Smooth muscle cell (in vitro differentiated cells): ENCODE data around the gene ATP1B2. TPM values are rescaled to one million over a fixed set of nuclear protein-coding genes. Genes with fewer than 3 reads are reported as not detected.

Source experiments
- DNase-seq: peaks from one replicate; lab custom pipeline; 2025; ENCODE audit not compliant: unreplicated experiment; lab: John Stamatoyannopoulos, UW
- H2AFZ ChIP-seq: fragments of 200-600 bp; sonication (generic); 2 replicates; pipeline ENCODE4 v1.6.0; 2016; ENCODE audit warnings: antibody characterized with exemption, low read depth, mild to moderate bottlenecking
- H3F3A ChIP-seq: fragments of 200-600 bp; sonication (generic); 2 replicates; pipeline ENCODE4 v1.6.0; 2017; ENCODE audit warnings: antibody characterized with exemption, low read depth
- H3K27ac ChIP-seq: fragments of 200-600 bp; sonication (generic); 2 replicates; pipeline ENCODE4 v1.5.1; 2016; ENCODE audit warnings: low read depth, mild to moderate bottlenecking
- H3K27me3 ChIP-seq: fragments of 200-600 bp; sonication (generic); 2 replicates; pipeline ENCODE4 v1.6.1; 2016; ENCODE audit warnings: low read depth, mild to moderate bottlenecking
- H3K36me3 ChIP-seq: fragments of 200-600 bp; sonication (generic); 2 replicates; pipeline ENCODE4 v1.5.1; 2016; ENCODE audit warnings: low read depth
- H3K4me1 ChIP-seq: fragments of 200-600 bp; sonication (generic); 2 replicates; pipeline ENCODE4 v1.5.1; 2016; ENCODE audit warnings: low read depth
- H3K4me2 ChIP-seq: fragments of 200-600 bp; sonication (generic); 2 replicates; pipeline ENCODE4 v1.6.0; 2016; ENCODE audit warnings: mild to moderate bottlenecking
- H3K4me3 ChIP-seq: fragments of 200-600 bp; sonication (generic); 2 replicates; pipeline ENCODE4 v1.5.1; 2016; ENCODE audit warnings: mild to moderate bottlenecking
- H3K79me2 ChIP-seq: fragments of 200-600 bp; sonication (generic); 2 replicates; pipeline ENCODE4 v1.6.0; 2016; ENCODE audit warnings: low read depth, mild to moderate bottlenecking
- H3K9ac ChIP-seq: fragments of 200-600 bp; sonication (generic); 2 replicates; pipeline ENCODE4 v1.6.0; 2016; ENCODE audit warnings: low read depth
- H3K9me3 ChIP-seq: fragments of 200-600 bp; sonication (generic); replicated peaks from 2 replicates; pipeline ENCODE4 v1.5.1; 2016; ENCODE audit warnings: low read depth
- H4K20me1 ChIP-seq: fragments of 200-600 bp; sonication (generic); 2 replicates; pipeline ENCODE4 v1.6.0; 2016; ENCODE audit warnings: low read depth
- CTCF ChIP-seq: fragments of 200-600 bp; sonication (generic); IDR thresholded peaks from 2 replicates; pipeline ENCODE4 v1.5.1; 2017; ENCODE audit warnings: borderline replicate concordance, mild to moderate bottlenecking, antibody characterized with exemption; ENCODE audit not compliant: insufficient read depth, poor library complexity, severe bottlenecking
- WGBS: methylation state at CpG from one replicate; pipeline ENCODE4 v1.1.7; 2016; ENCODE audit warnings: low lambda C conversion rate; 5-methylcytosine and 5-hydroxymethylcytosine counted together
- polyA plus RNA-seq: library from polyadenylated mRNA; unstranded; fragments of >200 nt; fragmentation: Nextera tagmentation; extraction: Ambion mirVana; gene quantifications from 2 replicates; pipeline ENCODE4 v1.2.1, GENCODE V29; 2016
- total RNA-seq: library from RNA; depleted of rRNA; stranded (reverse); fragments of >200 nt; gene quantifications from 2 replicates; pipeline ENCODE4 v1.2.3, GENCODE V29; 2014

ATP1B2 gene
- total and polyA plus RNA-seq, 2 experiments from 2014 or later: 0.85 to 4.4 TPM

DNA sequence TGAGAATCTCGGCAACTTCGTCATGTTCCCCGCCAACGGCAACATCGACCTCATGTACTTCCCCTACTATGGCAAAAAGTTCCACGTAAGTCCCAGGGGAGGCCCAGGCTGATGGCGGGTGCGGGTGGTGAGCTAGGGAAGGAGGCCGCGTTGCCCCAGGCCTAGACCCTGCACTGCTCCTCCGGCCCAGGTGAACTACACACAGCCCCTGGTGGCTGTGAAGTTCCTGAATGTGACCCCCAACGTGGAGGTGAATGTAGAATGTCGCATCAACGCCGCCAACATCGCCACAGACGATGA, 4.8 kb downstream of the ATP1B2 start:
- WGBS: 93% methylated on average over 17 of the region's 17 CpGs
- H3K9ac ChIP-seq: no peak overlapping the region
- H3K27me3 ChIP-seq: peaks cover 11% of the 10 kb centered on the region
- H3K27ac ChIP-seq: no peak overlapping the region
- no peaks in the 10 kb centered on the region for H3K79me2 ChIP-seq
- H3F3A ChIP-seq: no peaks in the 10 kb centered on the region
- no peak overlapping the region for H3K4me3 ChIP-seq
- no peak overlapping the region for H2AFZ ChIP-seq
- H3K4me1 ChIP-seq: peaks cover 11% of the 10 kb centered on the region
- no peaks in the 10 kb centered on the region for H3K36me3 ChIP-seq
- no peaks in the 10 kb centered on the region for H3K9me3 ChIP-seq
- H4K20me1 ChIP-seq: no peaks in the 10 kb centered on the region
- no peak for DNase-seq
- no peak overlapping the region for H3K4me2 ChIP-seq
- TF ChIP-seq CTCF: no peak

DNA sequence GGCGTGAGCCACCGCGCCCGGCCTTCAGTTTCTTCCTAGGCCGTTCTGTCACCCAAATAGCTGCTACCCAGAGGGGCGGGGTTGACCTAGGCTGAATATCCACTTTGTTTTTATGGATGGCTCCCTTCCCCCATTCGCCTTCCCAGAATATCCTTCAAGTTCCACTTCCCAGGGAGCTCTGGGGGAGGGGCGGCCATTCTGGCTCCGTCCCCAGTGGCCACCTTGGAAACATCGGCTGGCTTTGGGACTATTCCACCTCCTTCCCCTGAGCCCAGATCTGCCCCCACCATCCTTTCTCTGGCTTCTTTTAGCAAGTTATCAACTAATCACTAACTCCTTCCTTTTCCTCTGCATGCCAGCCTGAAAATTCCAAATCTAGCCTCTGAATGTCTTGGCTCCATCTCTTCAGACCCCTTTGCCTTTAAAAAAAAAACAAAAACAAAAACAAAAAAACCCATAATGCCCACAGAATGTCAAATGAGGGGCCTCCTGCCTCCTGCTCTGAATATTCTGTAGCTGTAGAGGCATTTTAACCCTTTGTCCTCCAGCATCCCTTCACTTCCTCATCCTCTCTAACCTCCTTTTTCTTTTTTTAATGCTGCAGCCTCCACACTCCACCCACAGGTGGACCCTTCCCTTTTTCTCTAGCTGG, 6.4 kb downstream of the ATP1B2 start:
- Histone ChIP-seq H3K4me2 (peak overlapping the region; percentile 1), H3F3A (no peaks in the 10 kb centered on the region), H3K9me3 (no peaks in the 10 kb centered on the region), H4K20me1 (no peaks in the 10 kb centered on the region), H2AFZ (no peak overlapping the region), H3K4me3 (no peak overlapping the region), H3K36me3 (no peaks in the 10 kb centered on the region), H3K27ac (no peak overlapping the region), H3K79me2 (no peaks in the 10 kb centered on the region), H3K27me3 (no peaks in the 10 kb centered on the region), H3K9ac (no peak overlapping the region), H3K4me1 (peaks cover 5% of the 10 kb centered on the region)
- TF ChIP-seq CTCF: no peak
- DNase-seq: no peak
- 19% methylated on average over 10 of the region's 10 CpGs for WGBS

GRCh38 chr17:7667656-7668406, 17.1 kb downstream of the ATP1B2 start:
- Histone ChIP-seq H3K27me3 (no peaks in the 10 kb centered on the region), H4K20me1 (no peaks in the 10 kb centered on the region), H2AFZ (no peak overlapping the region), H3K79me2 (no peaks in the 10 kb centered on the region), H3K4me3 (no peak overlapping the region), H3K4me1 (no peaks in the 10 kb centered on the region), H3K36me3 (no peaks in the 10 kb centered on the region), H3K27ac (no peak overlapping the region), H3K4me2 (no peak overlapping the region), H3K9ac (no peak overlapping the region), H3K9me3 (no peaks in the 10 kb centered on the region), H3F3A (no peaks in the 10 kb centered on the region)
- TF ChIP-seq CTCF: no peak
- 94% methylated on average over 10 of the region's 10 CpGs for WGBS
- no peak for DNase-seq

DNA sequence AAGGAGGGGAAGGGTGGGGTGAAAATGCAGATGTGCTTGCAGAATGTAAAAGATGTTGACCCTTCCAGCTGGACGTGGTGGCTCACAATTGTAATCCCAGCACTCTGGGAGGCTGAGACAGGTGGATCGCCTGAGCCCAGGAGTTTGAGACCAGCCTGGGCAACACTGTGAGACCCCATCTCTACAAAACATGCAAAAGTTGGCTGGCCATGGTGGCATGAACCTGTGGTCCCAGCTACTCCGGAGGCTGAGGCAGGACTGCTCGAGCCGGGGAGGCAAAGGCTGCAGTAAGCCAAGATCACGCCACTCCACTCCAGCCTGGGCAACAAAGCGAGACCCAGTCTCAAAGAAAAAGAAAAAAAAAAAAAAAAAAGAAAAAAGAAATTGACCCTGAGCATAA, 17.8 kb downstream of the ATP1B2 start:
- peaks cover 5% of the 10 kb centered on the region for H3K36me3 ChIP-seq
- no peak for DNase-seq
- H3K79me2 ChIP-seq: no peaks in the 10 kb centered on the region
- no peak for TF ChIP-seq CTCF
- H3K4me3 ChIP-seq: no peak overlapping the region
- no peaks in the 10 kb centered on the region for H3F3A ChIP-seq
- 96% methylated on average over 7 of the region's 7 CpGs for WGBS
- no peak overlapping the region for H3K4me2 ChIP-seq
- H2AFZ ChIP-seq: no peak overlapping the region
- no peak overlapping the region for H3K9ac ChIP-seq
- no peaks in the 10 kb centered on the region for H4K20me1 ChIP-seq
- no peaks in the 10 kb centered on the region for H3K4me1 ChIP-seq
- H3K9me3 ChIP-seq: no peaks in the 10 kb centered on the region
- no peak overlapping the region for H3K27ac ChIP-seq
- H3K27me3 ChIP-seq: no peaks in the 10 kb centered on the region
